K562 (cell line): ENCODE measurements around the gene U2AF1L4. TPM values are rescaled to one million over a fixed set of nuclear protein-coding genes. Genes with fewer than 3 reads are reported as not detected.
A peak's percentile ranks its signal among the peaks of the same experiment; 100 is the strongest.

Source experiments
- EP400 ChIP-seq: fragments of 450-650 bp; IDR thresholded peaks from 2 replicates; pipeline ENCODE4 v1.6.1; 2017; ENCODE audit warnings: antibody characterized with exemption, mild to moderate bottlenecking, moderate library complexity
- ESRRA ChIP-seq: fragments of 450-650 bp; IDR thresholded peaks from 2 replicates; pipeline ENCODE4 v1.6.1; 2014; ENCODE audit warnings: low read depth, mild to moderate bottlenecking, moderate library complexity, borderline replicate concordance
- FOXM1 ChIP-seq, 2 experiments: fragments of 450-650 bp in 1 of 2; sonication (generic) in 1 of 2; formaldehyde crosslinking in 1 of 2; IDR thresholded peaks; 2 replicates each; pipeline versions ENCODE4 v1.6.1 to v1.9.0; 2017 to 2022; ENCODE audit warnings: low read depth in 2 of 2, mild to moderate bottlenecking in 2 of 2, missing genetic modification reagents in 1 of 2, moderate library complexity in 1 of 2
- ILK ChIP-seq: fragments of 450-650 bp; IDR thresholded peaks from 2 replicates; pipeline ENCODE4 v1.6.1; 2016; ENCODE audit warnings: missing genetic modification characterization, low read depth, mild to moderate bottlenecking, missing compliant biosample characterization, moderate library complexity, borderline replicate concordance
- POLR2AphosphoS2 ChIP-seq: IDR thresholded peaks from 2 replicates; pipeline ENCODE4 v1.6.1; 2012; ENCODE audit warnings: low read length, improper control_type of control experiment
- SAP30 ChIP-seq: fragments of 200-600 bp; sonication (generic); IDR thresholded peaks from 2 replicates; pipeline ENCODE4 v1.6.1; 2012; ENCODE audit warnings: borderline replicate concordance, low read depth, mild to moderate bottlenecking, moderate library complexity, low read length, control low read depth, inconsistent platforms; ENCODE audit not compliant: insufficient read depth, poor library complexity, severe bottlenecking
- TAF15 ChIP-seq: fragments of 200-400 bp; formaldehyde crosslinking; IDR thresholded peaks from 2 replicates; pipeline ENCODE4 v1.6.1; 2017; ENCODE audit warnings: mild to moderate bottlenecking, low read depth, low read length, moderate library complexity
- ZNF12 ChIP-seq: sonication (generic); formaldehyde crosslinking; IDR thresholded peaks from 2 replicates; pipeline ENCODE4 v1.4.0; 2020; ENCODE audit warnings: mild to moderate bottlenecking, missing genetic modification reagents
- ZNF134 ChIP-seq: fragments of 250-450 bp; sonication (Bioruptor Pico); conservative IDR thresholded peaks from 2 replicates; pipeline ENCODE4 v1.4.0; 2020
- ZNF444 ChIP-seq: fragments of 250-450 bp; sonication (Bioruptor Pico); IDR thresholded peaks from 2 replicates; pipeline ENCODE4 v1.4.0; 2020; ENCODE audit warnings: mild to moderate bottlenecking, moderate library complexity
- polyA plus RNA-seq, 8 experiments: library from polyadenylated mRNA; depleted of rRNA in 4 of 8; stranded (reverse) in 5 of 8; unstranded in 3 of 8; fragments of >200 nt; fragmentation: Nextera tagmentation in 2 of 8; fragmentation: Illumina TruSeq in 1 of 8; extraction: Ambion mirVana in 2 of 8; extraction: Trizol in 1 of 8; gene quantifications; 2 replicates each; pipeline versions ENCODE4 v1.2.1 to v1.2.3, GENCODE V29; 2011 to 2014; ENCODE audit warnings: inconsistent platforms in 1 of 8, missing spikeins in 1 of 8
- total RNA-seq, 7 experiments: library from RNA; depleted of rRNA in 6 of 7; stranded (reverse); fragments of >200 nt in 6 of 7; fragmentation: Illumina TruSeq in 2 of 7; extraction: Trizol in 2 of 7; gene quantifications; 2 replicates each; pipeline versions ENCODE4 v1.2.1 to v1.2.3, GENCODE V29; 2011 to 2021; ENCODE audit warnings: low replicate concordance in 1 of 7
- TF ChIP-seq, protein P1 (sequence below): fragments of 450-650 bp; IDR thresholded peaks from 2 replicates; pipeline ENCODE4 v1.6.1; 2017; ENCODE audit warnings: antibody characterized with exemption, mild to moderate bottlenecking
- TF ChIP-seq, protein P2 (sequence below): fragments of 250-450 bp; sonication (Bioruptor Pico); IDR thresholded peaks from 2 replicates; pipeline ENCODE4 v1.4.0; 2020; ENCODE audit warnings: mild to moderate bottlenecking
- TF ChIP-seq, protein P3 (sequence below): IDR thresholded peaks from 2 replicates; pipeline ENCODE4 v1.6.1; 2016; ENCODE audit warnings: missing genetic modification characterization, missing compliant biosample characterization
- TF ChIP-seq, protein P4 (sequence below): fragments of 450-650 bp; IDR thresholded peaks from 2 replicates; pipeline ENCODE4 v1.7.1; 2018; ENCODE audit warnings: mild to moderate bottlenecking, low read depth; ENCODE audit not compliant: partially characterized antibody

U2AF1L4 gene
- total and polyA plus RNA-seq, 9 of the 15 experiments (the other 6 are each of a cell fraction or from before 2014, with no cell fraction given), result 8.4 to 19.5 (median 12.6) TPM

DNA sequence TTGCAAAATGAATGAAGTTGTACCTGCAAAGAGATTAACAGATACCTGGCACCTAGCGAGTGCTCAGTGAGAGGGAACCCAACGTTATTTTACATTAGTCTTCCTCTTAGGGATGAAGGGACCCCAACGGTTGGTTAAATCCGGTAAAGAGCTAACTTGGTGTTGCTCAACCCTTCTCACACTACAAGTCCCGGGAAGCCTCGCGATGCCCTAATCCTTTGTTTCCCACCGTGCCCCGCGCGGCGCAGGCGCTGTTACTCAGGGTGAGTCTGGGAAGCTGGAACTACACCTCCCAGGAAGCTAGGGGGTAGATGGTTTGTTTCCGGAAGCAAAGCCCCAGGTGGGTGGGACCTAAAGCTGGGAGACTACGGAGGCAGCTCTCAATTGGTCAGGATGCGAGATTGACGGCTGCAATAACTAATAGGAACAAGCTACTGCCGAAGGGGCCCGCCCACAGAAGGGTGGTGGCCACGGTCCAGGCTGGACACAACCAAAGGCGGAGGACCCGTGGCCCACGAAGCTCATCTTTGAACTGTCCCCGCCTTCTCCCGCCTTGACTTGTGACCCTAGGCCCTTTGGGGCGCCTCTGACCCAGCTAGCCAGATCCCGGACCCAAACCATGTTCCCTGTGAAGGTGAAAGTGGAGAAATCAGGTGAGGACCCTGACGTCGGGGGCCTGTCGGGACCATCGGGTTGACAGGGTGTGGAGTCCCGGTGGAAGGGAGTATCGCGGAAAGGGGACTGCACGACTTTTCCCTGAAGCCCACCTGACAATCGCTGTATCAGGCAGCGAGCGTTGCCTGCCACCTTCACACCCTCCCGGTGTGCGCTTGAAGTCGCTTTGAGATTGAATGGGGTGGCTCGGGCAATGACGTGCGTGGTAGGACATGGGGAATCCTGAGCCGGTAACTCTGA, 3.1 kb upstream of the U2AF1L4 start, which contains the start of gene LIN37 (continued):
- TF ChIP-seq, protein P1, sequence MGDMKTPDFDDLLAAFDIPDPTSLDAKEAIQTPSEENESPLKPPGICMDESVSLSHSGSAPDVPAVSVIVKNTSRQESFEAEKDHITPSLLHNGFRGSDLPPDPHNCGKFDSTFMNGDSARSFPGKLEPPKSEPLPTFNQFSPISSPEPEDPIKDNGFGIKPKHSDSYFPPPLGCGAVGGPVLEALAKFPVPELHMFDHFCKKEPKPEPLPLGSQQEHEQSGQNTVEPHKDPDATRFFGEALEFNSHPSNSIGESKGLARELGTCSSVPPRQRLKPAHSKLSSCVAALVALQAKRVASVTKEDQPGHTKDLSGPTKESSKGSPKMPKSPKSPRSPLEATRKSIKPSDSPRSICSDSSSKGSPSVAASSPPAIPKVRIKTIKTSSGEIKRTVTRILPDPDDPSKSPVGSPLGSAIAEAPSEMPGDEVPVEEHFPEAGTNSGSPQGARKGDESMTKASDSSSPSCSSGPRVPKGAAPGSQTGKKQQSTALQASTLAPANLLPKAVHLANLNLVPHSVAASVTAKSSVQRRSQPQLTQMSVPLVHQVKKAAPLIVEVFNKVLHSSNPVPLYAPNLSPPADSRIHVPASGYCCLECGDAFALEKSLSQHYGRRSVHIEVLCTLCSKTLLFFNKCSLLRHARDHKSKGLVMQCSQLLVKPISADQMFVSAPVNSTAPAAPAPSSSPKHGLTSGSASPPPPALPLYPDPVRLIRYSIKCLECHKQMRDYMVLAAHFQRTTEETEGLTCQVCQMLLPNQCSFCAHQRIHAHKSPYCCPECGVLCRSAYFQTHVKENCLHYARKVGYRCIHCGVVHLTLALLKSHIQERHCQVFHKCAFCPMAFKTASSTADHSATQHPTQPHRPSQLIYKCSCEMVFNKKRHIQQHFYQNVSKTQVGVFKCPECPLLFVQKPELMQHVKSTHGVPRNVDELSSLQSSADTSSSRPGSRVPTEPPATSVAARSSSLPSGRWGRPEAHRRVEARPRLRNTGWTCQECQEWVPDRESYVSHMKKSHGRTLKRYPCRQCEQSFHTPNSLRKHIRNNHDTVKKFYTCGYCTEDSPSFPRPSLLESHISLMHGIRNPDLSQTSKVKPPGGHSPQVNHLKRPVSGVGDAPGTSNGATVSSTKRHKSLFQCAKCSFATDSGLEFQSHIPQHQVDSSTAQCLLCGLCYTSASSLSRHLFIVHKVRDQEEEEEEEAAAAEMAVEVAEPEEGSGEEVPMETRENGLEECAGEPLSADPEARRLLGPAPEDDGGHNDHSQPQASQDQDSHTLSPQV, result peak; percentile 52; the same call in 1 of the 2 replicates
- TF ChIP-seq SAP30, result peak; percentile 63
- TF ChIP-seq, protein P2, sequence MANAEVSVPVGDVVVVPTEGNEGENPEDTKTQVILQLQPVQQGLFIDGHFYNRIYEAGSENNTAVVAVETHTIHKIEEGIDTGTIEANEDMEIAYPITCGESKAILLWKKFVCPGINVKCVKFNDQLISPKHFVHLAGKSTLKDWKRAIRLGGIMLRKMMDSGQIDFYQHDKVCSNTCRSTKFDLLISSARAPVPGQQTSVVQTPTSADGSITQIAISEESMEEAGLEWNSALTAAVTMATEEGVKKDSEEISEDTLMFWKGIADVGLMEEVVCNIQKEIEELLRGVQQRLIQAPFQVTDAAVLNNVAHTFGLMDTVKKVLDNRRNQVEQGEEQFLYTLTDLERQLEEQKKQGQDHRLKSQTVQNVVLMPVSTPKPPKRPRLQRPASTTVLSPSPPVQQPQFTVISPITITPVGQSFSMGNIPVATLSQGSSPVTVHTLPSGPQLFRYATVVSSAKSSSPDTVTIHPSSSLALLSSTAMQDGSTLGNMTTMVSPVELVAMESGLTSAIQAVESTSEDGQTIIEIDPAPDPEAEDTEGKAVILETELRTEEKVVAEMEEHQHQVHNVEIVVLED (CRISPR knock-in tag), result peak; percentile 38; the same call in 1 of the 2 replicates
- TF ChIP-seq ZNF134 (CRISPR knock-in tag), result no peak
- no peak for TF ChIP-seq TAF15
- TF ChIP-seq ILK (tag), result no peak
- TF ChIP-seq ESRRA, result peak; percentile 47; the same call in 1 of the 2 replicates
- peak; percentile 97 for TF ChIP-seq POLR2AphosphoS2
- TF ChIP-seq ZNF12 (CRISPR knock-in tag), result 0 out of 2 replicates have a peak, but pooled peaks have one; percentile 43
- peak; percentile 9; the same call in 1 of the 2 replicates for TF ChIP-seq EP400
- no peak for TF ChIP-seq ZNF444 (CRISPR knock-in tag)
- TF ChIP-seq, protein P3, sequence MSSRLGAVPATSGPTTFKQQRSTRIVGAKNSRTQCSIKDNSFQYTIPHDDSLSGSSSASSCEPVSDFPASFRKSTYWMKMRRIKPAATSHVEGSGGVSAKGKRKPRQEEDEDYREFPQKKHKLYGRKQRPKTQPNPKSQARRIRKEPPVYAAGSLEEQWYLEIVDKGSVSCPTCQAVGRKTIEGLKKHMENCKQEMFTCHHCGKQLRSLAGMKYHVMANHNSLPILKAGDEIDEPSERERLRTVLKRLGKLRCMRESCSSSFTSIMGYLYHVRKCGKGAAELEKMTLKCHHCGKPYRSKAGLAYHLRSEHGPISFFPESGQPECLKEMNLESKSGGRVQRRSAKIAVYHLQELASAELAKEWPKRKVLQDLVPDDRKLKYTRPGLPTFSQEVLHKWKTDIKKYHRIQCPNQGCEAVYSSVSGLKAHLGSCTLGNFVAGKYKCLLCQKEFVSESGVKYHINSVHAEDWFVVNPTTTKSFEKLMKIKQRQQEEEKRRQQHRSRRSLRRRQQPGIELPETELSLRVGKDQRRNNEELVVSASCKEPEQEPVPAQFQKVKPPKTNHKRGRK, result no peak
- TF ChIP-seq FOXM1 (IDR thresholded peaks at IDR 0.05; ENCODE audit: low read depth), result no peak
- TF ChIP-seq FOXM1 (CRISPR knock-in tag; IDR thresholded peaks at IDR 0.05; ENCODE audit: low read depth), result no peak
- TF ChIP-seq, protein P4, sequence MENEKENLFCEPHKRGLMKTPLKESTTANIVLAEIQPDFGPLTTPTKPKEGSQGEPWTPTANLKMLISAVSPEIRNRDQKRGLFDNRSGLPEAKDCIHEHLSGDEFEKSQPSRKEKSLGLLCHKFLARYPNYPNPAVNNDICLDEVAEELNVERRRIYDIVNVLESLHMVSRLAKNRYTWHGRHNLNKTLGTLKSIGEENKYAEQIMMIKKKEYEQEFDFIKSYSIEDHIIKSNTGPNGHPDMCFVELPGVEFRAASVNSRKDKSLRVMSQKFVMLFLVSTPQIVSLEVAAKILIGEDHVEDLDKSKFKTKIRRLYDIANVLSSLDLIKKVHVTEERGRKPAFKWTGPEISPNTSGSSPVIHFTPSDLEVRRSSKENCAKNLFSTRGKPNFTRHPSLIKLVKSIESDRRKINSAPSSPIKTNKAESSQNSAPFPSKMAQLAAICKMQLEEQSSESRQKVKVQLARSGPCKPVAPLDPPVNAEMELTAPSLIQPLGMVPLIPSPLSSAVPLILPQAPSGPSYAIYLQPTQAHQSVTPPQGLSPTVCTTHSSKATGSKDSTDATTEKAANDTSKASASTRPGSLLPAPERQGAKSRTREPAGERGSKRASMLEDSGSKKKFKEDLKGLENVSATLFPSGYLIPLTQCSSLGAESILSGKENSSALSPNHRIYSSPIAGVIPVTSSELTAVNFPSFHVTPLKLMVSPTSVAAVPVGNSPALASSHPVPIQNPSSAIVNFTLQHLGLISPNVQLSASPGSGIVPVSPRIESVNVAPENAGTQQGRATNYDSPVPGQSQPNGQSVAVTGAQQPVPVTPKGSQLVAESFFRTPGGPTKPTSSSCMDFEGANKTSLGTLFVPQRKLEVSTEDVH, result peak; percentile 31
